NT2/D1 (cell line): ENCODE data around the gene KCTD16.

ENCODE experiments used
- DNase-seq: peaks from one replicate; pipeline ENCODE4 v3.0.0-alpha.2; 2011; ENCODE audit warnings: low read depth, low spot score
- H3K27me3 ChIP-seq: 2 replicates; pipeline ENCODE4 v1.6.0; 2011; ENCODE audit warnings: mild to moderate bottlenecking; ENCODE audit not compliant: insufficient read length, insufficient read depth
- H3K36me3 ChIP-seq: 2 replicates; pipeline ENCODE4 v1.6.1; 2011; ENCODE audit warnings: mild to moderate bottlenecking, low read length, mixed read lengths; ENCODE audit not compliant: insufficient read depth, insufficient read length
- H3K4me1 ChIP-seq: 2 replicates; pipeline ENCODE4 v1.5.1; 2011; ENCODE audit not compliant: insufficient read depth, insufficient read length
- H3K4me3 ChIP-seq: 2 replicates; pipeline ENCODE4 v1.5.1; 2011; ENCODE audit warnings: low read depth; ENCODE audit not compliant: insufficient read length
- H3K9ac ChIP-seq: 2 replicates; pipeline ENCODE4 v1.6.0; 2011; ENCODE audit warnings: low read depth; ENCODE audit not compliant: insufficient read length
- H3K9me3 ChIP-seq: 2 replicates; pipeline ENCODE4 v1.5.1; 2011; ENCODE audit warnings: mild to moderate bottlenecking, low read length; ENCODE audit not compliant: insufficient read depth
- SUZ12 ChIP-seq: IDR thresholded peaks from 2 replicates; pipeline ENCODE4 v1.6.1; 2011; ENCODE audit not compliant: insufficient read length, insufficient read depth; ENCODE audit errors: extremely low read depth
- YY1 ChIP-seq: IDR thresholded peaks from 2 replicates; pipeline ENCODE4 v1.6.1; 2011; ENCODE audit not compliant: insufficient read length, insufficient read depth
- ZNF274 ChIP-seq: IDR thresholded peaks from 2 replicates; pipeline ENCODE4 v1.6.1; 2011; ENCODE audit warnings: mild to moderate bottlenecking, low read depth, low read length

Gene KCTD16

GRCh38 chr5:144390133-144390532 lies 219.5 kb downstream of the KCTD16 start:
- Histone ChIP-seq H3K36me3 (no peaks in the 10 kb centered on the region), H3K27me3 (no peaks in the 10 kb centered on the region), H3K4me1 (no peaks in the 10 kb centered on the region), H3K4me3 (no peak overlapping the region), H3K9me3 (no peaks in the 10 kb centered on the region), H3K9ac (no peak overlapping the region)
- TF ChIP-seq SUZ12 (no peak), YY1 (no peak), ZNF274 (no peak)
- DNase-seq, result no peak

DNA sequence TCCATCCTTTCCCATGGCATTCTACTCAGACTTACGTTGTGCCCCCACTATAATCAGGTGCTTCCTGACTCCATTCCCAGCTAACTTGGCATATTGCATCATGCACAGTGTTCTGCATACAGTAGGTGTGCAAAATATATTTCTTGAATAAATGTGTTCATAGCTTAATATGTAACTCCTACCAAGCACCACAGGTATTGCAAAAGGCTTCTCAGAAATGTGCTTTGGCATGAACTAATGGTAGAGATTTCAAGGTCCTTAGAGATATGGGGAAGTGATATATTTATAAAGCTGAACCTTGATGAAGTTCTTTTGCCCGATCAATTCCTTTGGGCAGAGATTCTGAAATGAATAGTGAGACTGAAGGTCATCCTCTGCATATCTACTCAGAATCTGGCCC lies 220.4 kb downstream of the KCTD16 start:
- Histone ChIP-seq H3K4me1 (no peaks in the 10 kb centered on the region), H3K9ac (no peak overlapping the region), H3K4me3 (no peak overlapping the region), H3K27me3 (no peaks in the 10 kb centered on the region), H3K9me3 (no peaks in the 10 kb centered on the region), H3K36me3 (no peaks in the 10 kb centered on the region)
- DNase-seq, result no peak
- TF ChIP-seq YY1 (no peak), ZNF274 (no peak), SUZ12 (no peak)

DNA sequence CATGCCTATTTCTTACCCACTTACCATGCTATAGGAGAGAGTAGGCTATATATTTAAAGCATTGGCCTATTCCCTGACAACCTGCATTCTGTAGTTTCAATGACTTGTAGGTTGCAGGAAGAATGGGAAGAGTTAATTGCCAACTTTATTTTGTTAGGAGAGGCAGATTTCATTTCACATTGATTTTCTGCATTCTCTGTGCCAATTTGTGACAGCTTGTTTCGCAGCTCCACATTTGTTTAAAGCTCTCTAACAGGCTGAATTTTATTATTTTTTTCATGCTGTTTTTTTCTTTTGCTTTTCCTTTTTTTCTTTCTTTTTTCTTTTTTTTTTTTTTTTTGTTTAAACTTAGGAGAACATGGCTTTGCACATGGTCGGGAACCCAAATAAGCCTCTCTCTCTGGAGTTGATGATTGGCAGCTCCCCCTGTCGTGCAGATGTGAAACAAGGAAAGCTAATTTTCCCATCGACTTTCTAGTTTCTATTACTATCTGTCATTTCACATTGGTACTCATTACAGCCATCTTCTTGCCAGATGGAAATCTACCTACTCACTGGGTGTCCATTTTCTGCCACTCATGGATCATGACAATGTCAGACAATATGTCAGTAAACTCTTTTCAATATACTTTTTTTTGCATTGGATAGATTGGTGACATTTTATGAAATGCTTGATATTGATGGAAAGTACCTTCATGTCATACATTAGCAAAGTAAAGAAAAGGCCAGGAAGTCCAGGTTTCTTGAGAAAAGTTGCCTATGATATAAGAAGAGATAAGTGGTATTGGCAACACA lies 223.2 kb downstream of the KCTD16 start:
- no peak for TF ChIP-seq YY1
- no peak for TF ChIP-seq ZNF274
- no peak for TF ChIP-seq SUZ12
- Histone ChIP-seq H3K9me3 (no peaks in the 10 kb centered on the region), H3K36me3 (no peaks in the 10 kb centered on the region), H3K27me3 (no peaks in the 10 kb centered on the region), H3K4me3 (no peak overlapping the region), H3K4me1 (no peaks in the 10 kb centered on the region), H3K9ac (no peak overlapping the region)
- no peak for DNase-seq

GRCh38 chr5:144395704-144396103 lies 225.0 kb downstream of the KCTD16 start:
- Histone ChIP-seq H3K4me1 (no peaks in the 10 kb centered on the region), H3K9ac (no peak overlapping the region), H3K36me3 (no peaks in the 10 kb centered on the region), H3K9me3 (no peaks in the 10 kb centered on the region), H3K27me3 (no peaks in the 10 kb centered on the region), H3K4me3 (no peak overlapping the region)
- DNase-seq, result no peak
- TF ChIP-seq ZNF274 (no peak), SUZ12 (no peak), YY1 (no peak)

DNA sequence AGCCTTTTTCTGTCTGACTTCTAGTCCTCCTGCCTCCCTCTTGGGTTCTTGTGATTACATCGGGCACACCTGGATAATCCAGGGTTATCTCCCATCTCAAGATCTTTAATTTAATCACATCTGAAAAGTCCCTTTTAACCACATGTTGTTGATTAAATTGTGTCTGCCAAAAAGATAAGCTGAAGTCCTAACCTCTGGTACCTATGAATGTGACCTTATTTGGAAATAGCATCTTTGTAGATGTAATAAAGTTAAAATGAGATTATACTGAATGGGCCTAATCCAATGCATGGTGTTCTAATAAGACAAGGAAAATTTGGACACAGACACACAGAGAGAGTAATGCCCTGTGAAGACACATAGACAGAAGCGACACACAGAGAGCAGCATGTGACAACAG lies 232.4 kb downstream of the KCTD16 start:
- no peak overlapping the region for H3K4me3 ChIP-seq
- H3K27me3 ChIP-seq, result no peaks in the 10 kb centered on the region
- no peaks in the 10 kb centered on the region for H3K4me1 ChIP-seq
- no peak overlapping the region for H3K9ac ChIP-seq
- no peaks in the 10 kb centered on the region for H3K36me3 ChIP-seq
- no peak for DNase-seq
- TF ChIP-seq ZNF274, result no peak
- H3K9me3 ChIP-seq, result no peaks in the 10 kb centered on the region

- Histone ChIP-seq H3K36me3 (no peaks in the 10 kb centered on the region), H3K4me1 (no peaks in the 10 kb centered on the region), H3K9me3 (no peaks in the 10 kb centered on the region), H3K4me3 (no peak overlapping the region), H3K27me3 (no peaks in the 10 kb centered on the region), H3K9ac (no peak overlapping the region)
- no peak for TF ChIP-seq ZNF274
- TF ChIP-seq YY1, result no peak
- TF ChIP-seq SUZ12, result no peak
- DNase-seq, result no peak
Observed at GRCh38 chr5:144403817-144404420, 233.2 kb downstream of the KCTD16 start.

- DNase-seq, result no peak
- H3K36me3 ChIP-seq, result no peaks in the 10 kb centered on the region
- H3K27me3 ChIP-seq, result no peaks in the 10 kb centered on the region
- H3K9ac ChIP-seq, result no peak overlapping the region
- H3K4me3 ChIP-seq, result no peak overlapping the region
- TF ChIP-seq YY1, result no peak
- TF ChIP-seq ZNF274, result no peak
- TF ChIP-seq SUZ12, result no peak
- no peaks in the 10 kb centered on the region for H3K4me1 ChIP-seq
- H3K9me3 ChIP-seq, result no peaks in the 10 kb centered on the region
Observed at GRCh38 chr5:144404672-144405071, 234.0 kb downstream of the KCTD16 start.
